Tibial artery (tissue), 4 donors: ENCODE measurements around the gene AKR1D1.

Source experiments
- DNase-seq, 2 donors: peaks; one replicate each; pipeline ENCODE4 v3.0.0-alpha.2; 2019
- H3K27ac ChIP-seq, 2 donors: fragments of 200-600 bp; sonication (generic) in 1 of 2; 1 replicate in 1 of 2; 2 replicates in 1 of 2; pipeline ENCODE4 v1.5.1; 2018 to 2019; ENCODE audit warnings: mild to moderate bottlenecking in 1 of 2
- H3K27me3 ChIP-seq, 2 donors: fragments of 200-600 bp; sonication (generic) in 1 of 2; one replicate each; pipeline versions ENCODE4 v1.5.1 to v1.6.0; 2016 to 2019
- H3K36me3 ChIP-seq, 3 donors: fragments of 200-600 bp; sonication (generic) in 2 of 3; one replicate each; pipeline ENCODE4 v1.5.1; 2016 to 2019; ENCODE audit warnings: mild to moderate bottlenecking in 2 of 3
- H3K4me1 ChIP-seq, 4 donors: fragments of 200-600 bp; sonication (generic) in 2 of 4; 1 replicate in 3 of 4; 2 replicates in 1 of 4; pipeline ENCODE4 v1.5.1; 2016 to 2019
- H3K4me3 ChIP-seq, 2 donors: fragments of 200-600 bp; sonication (generic) in 1 of 2; 1 replicate in 1 of 2; 2 replicates in 1 of 2; pipeline ENCODE4 v1.5.1; 2018 to 2019; ENCODE audit warnings: mild to moderate bottlenecking in 2 of 2
- H3K9me3 ChIP-seq, 3 donors: fragments of 200-600 bp; sonication (generic) in 1 of 3; one replicate each; pipeline ENCODE4 v1.5.1; 2016 to 2019
- CTCF ChIP-seq, 2 experiments: fragments of 200-600 bp in 1 of 2; fragments of 450-650 bp in 1 of 2; IDR thresholded peaks; one replicate each; pipeline ENCODE4 v1.5.1; 2017 to 2019; ENCODE audit warnings: antibody characterized with exemption in 2 of 2, mild to moderate bottlenecking in 1 of 2, moderate library complexity in 1 of 2
- intact Hi-C: fragments of 100-400 bp; cut with DNase I; formaldehyde crosslinking; loops from one replicate; pipeline ENCODE4 v1.15.0; 2023; ENCODE audit warnings: low total_unique reads

The AKR1D1 gene

DNA sequence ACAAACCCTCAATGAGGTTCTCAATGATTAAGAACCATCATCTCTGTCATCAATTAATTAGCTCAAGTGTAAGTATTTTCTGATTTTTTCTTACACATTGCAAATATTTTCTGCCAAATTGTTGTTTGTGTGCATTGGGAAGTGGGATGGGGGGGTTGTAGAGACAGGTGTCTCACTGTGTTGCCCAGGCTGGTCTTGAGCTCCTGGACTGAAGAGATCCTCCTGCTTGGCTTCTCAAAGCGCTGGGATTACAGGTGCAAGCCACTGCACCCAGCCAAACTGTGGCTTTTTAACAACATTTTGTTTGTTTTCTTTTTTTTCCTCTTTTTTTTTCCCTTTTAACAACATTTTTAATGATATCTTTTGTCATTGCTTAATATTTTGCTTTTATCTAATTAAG, 87.5 kb downstream of the AKR1D1 start:
- TF ChIP-seq CTCF (IDR thresholded peaks at IDR 0.05) = no peak
- H3K9me3 ChIP-seq = peaks cover 0 to 17% (median 10%) of the 10 kb centered on the region in 3 donors
- no peak overlapping the region for H3K27ac ChIP-seq
- intact Hi-C loops = no loop called here
- DNase-seq = no peak
- no peaks in the 10 kb centered on the region for H3K4me1 ChIP-seq
- H3K4me3 ChIP-seq = no peak overlapping the region
- H3K36me3 ChIP-seq = no peaks in the 10 kb centered on the region
- no peaks in the 10 kb centered on the region for H3K27me3 ChIP-seq

DNA sequence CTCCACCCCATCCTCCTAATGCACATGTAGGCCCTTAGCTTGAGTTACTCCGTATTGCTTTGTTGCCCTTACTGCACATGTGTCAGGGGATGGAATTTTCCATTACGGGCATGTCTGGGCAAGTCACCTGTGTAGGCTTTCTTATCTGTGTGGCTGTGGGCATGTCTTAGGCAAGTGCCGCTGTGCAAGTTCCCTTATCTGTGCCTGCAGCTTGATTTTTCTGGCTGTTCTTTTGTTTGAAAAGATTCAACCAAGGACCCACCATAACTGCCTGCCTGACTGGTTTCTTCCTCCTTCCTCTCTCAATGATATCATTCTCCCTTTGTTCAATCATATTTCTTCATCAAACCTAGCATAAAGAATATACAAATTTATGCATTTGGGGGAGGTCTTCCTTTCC, 88.5 kb downstream of the AKR1D1 start:
- Histone ChIP-seq H3K9me3 (peaks cover 0 to 17% (median 10%) of the 10 kb centered on the region in 3 donors), H3K36me3 (no peaks in the 10 kb centered on the region), H3K27me3 (no peaks in the 10 kb centered on the region), H3K4me3 (no peak overlapping the region), H3K27ac (no peak overlapping the region), H3K4me1 (no peaks in the 10 kb centered on the region)
- intact Hi-C loops = no loop called here
- no peak for TF ChIP-seq CTCF (IDR thresholded peaks at IDR 0.05)
- no peak for DNase-seq

GRCh38 chr7:138166681-138167080, 90.4 kb downstream of the AKR1D1 start:
- intact Hi-C loops = no loop called here
- no peak for DNase-seq
- H3K36me3 ChIP-seq = no peaks in the 10 kb centered on the region
- H3K9me3 ChIP-seq = peaks cover 0 to 17% (median 10%) of the 10 kb centered on the region in 3 donors
- H3K27ac ChIP-seq = no peak overlapping the region
- TF ChIP-seq CTCF (IDR thresholded peaks at IDR 0.05) = no peak
- H3K4me3 ChIP-seq = no peak overlapping the region
- no peaks in the 10 kb centered on the region for H3K4me1 ChIP-seq
- H3K27me3 ChIP-seq = no peaks in the 10 kb centered on the region

DNA sequence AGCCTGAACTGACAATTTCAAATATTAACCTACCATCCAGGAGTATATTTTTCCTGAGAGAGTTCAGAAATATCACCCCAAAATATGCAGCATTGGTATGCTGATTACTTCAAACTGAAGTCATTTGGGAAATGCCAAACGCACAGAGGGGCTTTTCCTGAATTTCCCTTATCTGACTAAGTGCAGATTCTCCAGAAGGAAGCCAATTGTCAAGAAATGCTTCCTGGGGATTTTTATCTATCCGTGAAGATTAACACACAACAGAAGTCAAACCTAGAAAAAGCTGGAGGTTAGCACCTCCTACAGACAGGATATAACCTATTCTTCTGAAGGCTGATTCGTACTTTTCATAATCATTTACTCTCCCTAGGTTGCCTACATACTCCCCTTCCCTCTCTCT, 91.0 kb downstream of the AKR1D1 start:
- Histone ChIP-seq H3K27me3 (no peaks in the 10 kb centered on the region), H3K4me1 (no peaks in the 10 kb centered on the region), H3K27ac (no peak overlapping the region), H3K36me3 (no peaks in the 10 kb centered on the region), H3K4me3 (no peak overlapping the region), H3K9me3 (peaks cover 0 to 17% (median 10%) of the 10 kb centered on the region in 3 donors)
- TF ChIP-seq CTCF (IDR thresholded peaks at IDR 0.05) = no peak
- intact Hi-C loops = no loop called here
- no peak for DNase-seq

DNA sequence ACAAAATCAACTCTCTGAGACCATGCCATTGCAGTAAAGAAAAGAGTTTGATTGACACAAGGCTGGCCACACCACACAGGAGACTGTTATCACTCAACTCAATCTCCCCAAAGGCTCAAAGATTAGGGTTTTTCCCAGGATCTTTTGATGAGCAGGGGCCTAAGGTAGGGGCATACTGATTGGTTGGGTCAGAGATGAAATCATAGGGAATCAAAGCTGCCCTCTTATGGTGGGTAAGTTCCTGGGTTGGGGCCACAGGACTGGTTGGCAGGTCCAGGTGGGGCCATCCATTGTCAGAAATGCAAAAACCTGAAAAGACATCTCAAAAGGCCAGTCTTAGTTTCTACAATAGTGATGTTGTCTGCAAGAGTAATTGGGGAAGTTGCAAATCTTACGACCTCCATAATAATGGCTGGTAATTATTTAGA, 91.6 kb downstream of the AKR1D1 start:
- intact Hi-C loops = no loop called here
- H3K27ac ChIP-seq = no peak overlapping the region
- TF ChIP-seq CTCF (IDR thresholded peaks at IDR 0.05) = no peak
- no peaks in the 10 kb centered on the region for H3K27me3 ChIP-seq
- H3K9me3 ChIP-seq = peaks cover 0 to 17% (median 10%) of the 10 kb centered on the region in 3 donors
- H3K4me1 ChIP-seq = no peaks in the 10 kb centered on the region
- no peak overlapping the region for H3K4me3 ChIP-seq
- no peaks in the 10 kb centered on the region for H3K36me3 ChIP-seq
- DNase-seq = no peak
